HepG2 (cell line): ENCODE results near the gene WWC1. TPM values are rescaled to one million over a fixed set of nuclear protein-coding genes. Genes with fewer than 3 reads are reported as not detected.
"Not testable (repeated sequence)": the region's sequence is repeated elsewhere in the genome, so short reads cannot be mapped to it uniquely, and the experiment has no call there.

Source experiments
- ATAC-seq: fragments of 200-7000 bp; cut with Tn5 transposase; 3 replicates; pipeline ENCODE4 v1.9.1; 2020; ENCODE audit warnings: mild to moderate bottlenecking, moderate library complexity
- BruUV-seq: library from RNA; stranded (reverse); fragments of 400-500 nt; replicated peaks from 2 replicates; lab custom pipeline; 2021; lab: Mats Ljungman, UMichigan
- CTCF ChIA-PET: fragments of 300-600 bp; formaldehyde crosslinking; extraction: SDS; loops from one replicate; lab custom pipeline; 2021; ENCODE audit warnings: low total read pairs, inconsistent platforms, low intra/inter-chr PET ratio; lab: Yijun Ruan, JAX
- POLR2A ChIA-PET: fragments of 350-600 bp; sonication (Branson Sonifier 250); formaldehyde crosslinking; loops from one replicate; lab custom pipeline; 2020; ENCODE audit warnings: antibody characterized with exemption, inconsistent platforms; lab: Yijun Ruan, JAX
- DNase-seq: peaks from one replicate; pipeline ENCODE4 v3.0.0-alpha.2; 2015; ENCODE audit warnings: low spot score
- FAIRE-seq: peaks from 3 replicates; lab custom pipeline; 2011; peaks lifted over from hg19 to GRCh38; lab: Jason Lieb, UNC
- H2AFZ ChIP-seq: one replicate; pipeline ENCODE4 v1.6.1; 2011; ENCODE audit warnings: low read length, inconsistent platforms
- H3K27ac ChIP-seq: fragments of 300-600 bp; 3 replicates; pipeline ENCODE4 v1.8.0; 2011; ENCODE audit warnings: mixed run types, mild to moderate bottlenecking, mixed read lengths, low read length, inconsistent platforms; ENCODE audit not compliant: insufficient read depth; ENCODE audit errors: extremely low read length
- H3K27me3 ChIP-seq, 2 experiments: fragments of 200-600 bp in 1 of 2; 2 replicates in 1 of 2; 3 replicates in 1 of 2; pipeline versions ENCODE4 v1.6.0 to v1.8.0; 2011; ENCODE audit warnings: low read length in 2 of 2, mild to moderate bottlenecking in 2 of 2, moderate library complexity in 2 of 2, inconsistent platforms in 1 of 2; ENCODE audit not compliant: insufficient read depth in 2 of 2, control insufficient read depth in 1 of 2
- H3K36me3 ChIP-seq, 2 experiments: fragments of 200-600 bp in 1 of 2; replicated peaks in 1 of 2; 2 replicates in 1 of 2; 3 replicates in 1 of 2; pipeline versions ENCODE4 v1.5.1 to v1.8.0; 2011; ENCODE audit warnings: low read length in 2 of 2, inconsistent platforms in 1 of 2; ENCODE audit not compliant: insufficient read depth in 2 of 2, control insufficient read depth in 1 of 2
- H3K4me1 ChIP-seq: 2 replicates; pipeline ENCODE4 v1.5.1; 2012; ENCODE audit warnings: low read length, inconsistent platforms; ENCODE audit not compliant: insufficient read depth
- H3K4me2 ChIP-seq: 2 replicates; pipeline ENCODE4 v1.6.0; 2011; ENCODE audit warnings: low read depth, low read length, inconsistent platforms
- H3K4me3 ChIP-seq, 3 experiments: fragments of 200-600 bp in 1 of 3; sonication (generic), shearing (Covaris generic) in 1 of 3; replicated peaks in 1 of 3; 2 replicates each; pipeline ENCODE4 v1.5.1; 2011 to 2016; ENCODE audit warnings: low read length in 3 of 3, inconsistent platforms in 2 of 3, low read depth in 2 of 3, mild to moderate bottlenecking in 2 of 3, control low read depth in 1 of 3, mixed read lengths in 1 of 3; ENCODE audit not compliant: insufficient read depth in 1 of 3
- H3K79me2 ChIP-seq: one replicate; pipeline ENCODE4 v1.6.1; 2011; ENCODE audit warnings: low read length, inconsistent platforms; ENCODE audit not compliant: insufficient read depth
- H3K9ac ChIP-seq: 2 replicates; pipeline ENCODE4 v1.6.0; 2011; ENCODE audit warnings: mild to moderate bottlenecking, low read depth, low read length, inconsistent platforms; ENCODE audit not compliant: insufficient read depth
- H3K9me3 ChIP-seq: 2 replicates; pipeline ENCODE4 v1.5.1; 2012; ENCODE audit warnings: mild to moderate bottlenecking, low read length
- H4K20me1 ChIP-seq: 2 replicates; pipeline ENCODE4 v1.6.0; 2011; ENCODE audit warnings: inconsistent platforms, mild to moderate bottlenecking, low read length, moderate library complexity; ENCODE audit not compliant: insufficient read depth
- ELF4 ChIP-seq: sonication (generic); formaldehyde crosslinking; IDR thresholded peaks from 2 replicates; pipeline ENCODE4 v1.5.0; 2020; ENCODE audit warnings: missing genetic modification reagents, mild to moderate bottlenecking, moderate library complexity, borderline replicate concordance
- JUN ChIP-seq: sonication (generic); formaldehyde crosslinking; IDR thresholded peaks from 2 replicates; pipeline ENCODE4 v1.4.0; 2020; ENCODE audit warnings: mild to moderate bottlenecking, missing genetic modification reagents
- STAG1 ChIP-seq: sonication (generic); formaldehyde crosslinking; IDR thresholded peaks from 2 replicates; pipeline ENCODE4 v1.4.0; 2020; ENCODE audit warnings: missing genetic modification reagents
- ZNF362 ChIP-seq: sonication (generic); formaldehyde crosslinking; IDR thresholded peaks from 2 replicates; pipeline ENCODE4 v1.4.0; 2020; ENCODE audit warnings: missing genetic modification reagents, mild to moderate bottlenecking, borderline replicate concordance
- ZNF574 ChIP-seq: sonication (generic); formaldehyde crosslinking; IDR thresholded peaks from 2 replicates; pipeline ENCODE4 v1.4.0; 2020; ENCODE audit warnings: missing genetic modification reagents
- ZNF687 ChIP-seq: sonication (generic); formaldehyde crosslinking; IDR thresholded peaks from 2 replicates; pipeline ENCODE4 v1.5.1; 2020; ENCODE audit warnings: mild to moderate bottlenecking, missing genetic modification reagents, moderate library complexity
- WGBS: methylation state at CpG from one replicate; pipeline ENCODE4 v1.1.6; 2017; ENCODE audit warnings: low lambda C conversion rate; 5-methylcytosine and 5-hydroxymethylcytosine counted together
- in situ Hi-C: cut with HindIII; loops from 2 replicates; pipeline ENCODE4 v1.10.0; 2017; ENCODE audit warnings: low pct_unique_long_range_greater_than_20kb; ENCODE audit not compliant: extremely low pct_ligation_motif_present
- intact Hi-C: fragments of 100-400 bp; cut with micrococcal nuclease; formaldehyde crosslinking; loops from one replicate; pipeline ENCODE4 v1.10.0; 2022; ENCODE audit not compliant: unreplicated experiment
- polyA plus RNA-seq, 8 experiments: library from polyadenylated mRNA; depleted of rRNA in 3 of 8; stranded (reverse) in 7 of 8; unstranded in 1 of 8; fragments of >200 nt; fragmentation: Illumina TruSeq in 4 of 8; extraction: Trizol in 4 of 8; gene quantifications; 2 replicates each; pipeline versions ENCODE4 v1.2.1 to v1.2.3, GENCODE V29; 2011 to 2016; ENCODE audit warnings: low read depth in 4 of 8, missing spikeins in 1 of 8, mixed read lengths in 1 of 8; ENCODE audit not compliant: insufficient read depth in 1 of 8
- total RNA-seq, 5 experiments: library from RNA; depleted of rRNA; stranded (reverse); fragments of >200 nt; fragmentation: Illumina TruSeq; extraction: Trizol; gene quantifications; 2 replicates each; pipeline ENCODE4 v1.2.3, GENCODE V29; 2016; ENCODE audit warnings: low read depth in 1 of 5

The WWC1 gene
- total and polyA plus RNA-seq, 2 of the 13 experiments (the other 11 are each of a cell fraction or from before 2014, with no cell fraction given) = 8.3 to 17.9 TPM

- no peak for TF ChIP-seq ZNF362 (CRISPR knock-in tag)
- no peak for TF ChIP-seq JUN (CRISPR knock-in tag)
Observed at GRCh38 chr5:168308976-168309598, 17.6 kb downstream of the WWC1 start (continued).

GRCh38 chr5:168310541-168310940 is 19.1 kb downstream of the WWC1 start:
- DNase-seq, H3K9me3 ChIP-seq, FAIRE-seq, in situ Hi-C loops, intact Hi-C loops, BruUV-seq, H2AFZ ChIP-seq, H3K4me2 ChIP-seq, H3K27ac ChIP-seq, ATAC-seq, H3K4me3 ChIP-seq, H3K36me3 ChIP-seq, H4K20me1 ChIP-seq, POLR2A ChIA-PET, CTCF ChIA-PET, H3K27me3 ChIP-seq, H3K9ac ChIP-seq: not testable (repeated sequence)
- Histone ChIP-seq H3K79me2 (peaks cover 12% of the 10 kb centered on the region), H3K4me1 (peaks cover 75% of the 10 kb centered on the region)
- 100% methylated on average over 3 of the region's 3 CpGs for WGBS

- Histone ChIP-seq H3K27me3 (no peaks in the 10 kb centered on the region), H4K20me1 (no peaks in the 10 kb centered on the region), H3K4me2 (no peak overlapping the region), H3K9ac (no peak overlapping the region), H2AFZ (no peak overlapping the region), H3K9me3 (no peaks in the 10 kb centered on the region), H3K79me2 (peaks cover 11% of the 10 kb centered on the region), H3K27ac (no peak overlapping the region), H3K4me1 (peaks cover 81% of the 10 kb centered on the region), H3K4me3 (no peak overlapping the region), H3K36me3 (no peaks in the 10 kb centered on the region; a peak in 1 of 5 replicates)
- no peak for FAIRE-seq
- no TSS peak for BruUV-seq
- no peak for DNase-seq
- ATAC-seq = no peak
- in situ Hi-C loops (no loop called here), intact Hi-C loops (no loop called here)
- POLR2A ChIA-PET = no interaction called here
- WGBS = 88% methylated on average over 4 of the region's 6 CpGs
- CTCF ChIA-PET = no interaction called here
- TF ChIP-seq ZNF687 (CRISPR knock-in tag) (peak; percentile 19; the same call in 1 of the 2 replicates), ELF4 (CRISPR knock-in tag) (no peak), ZNF574 (CRISPR knock-in tag) (0 out of 2 replicates have a peak, but pooled peaks have one; percentile 32), STAG1 (0 out of 2 replicates have a peak, but pooled peaks have one; percentile 13)
Observed at GRCh38 chr5:168311061-168311566, 19.7 kb downstream of the WWC1 start.
